KMS-11 (cell line): Measurements from ENCODE around the gene NSD1.
A peak's percentile ranks its signal among the peaks of the same experiment; 100 is the strongest.

Source experiments
- H2AFZ ChIP-seq: fragments of 200-600 bp; sonication (generic); 2 replicates; pipeline ENCODE4 v1.6.1; 2016; ENCODE audit warnings: antibody characterized with exemption, mixed run types, low read depth
- H3K27ac ChIP-seq: fragments of 200-600 bp; sonication (generic); 2 replicates; pipeline ENCODE4 v1.6.1; 2016; ENCODE audit warnings: mild to moderate bottlenecking, mixed run types
- H3K27me3 ChIP-seq: fragments of 200-600 bp; sonication (generic); 2 replicates; pipeline ENCODE4 v1.6.1; 2017; ENCODE audit warnings: mild to moderate bottlenecking, low read depth, mixed run types, moderate library complexity; ENCODE audit not compliant: insufficient read depth
- H3K36me3 ChIP-seq: fragments of 200-600 bp; sonication (generic); 2 replicates; pipeline ENCODE4 v1.6.1; 2017; ENCODE audit warnings: mild to moderate bottlenecking, mixed run types; ENCODE audit not compliant: insufficient read depth
- H3K4me1 ChIP-seq: fragments of 200-600 bp; sonication (generic); 2 replicates; pipeline ENCODE4 v1.6.1; 2016; ENCODE audit warnings: mild to moderate bottlenecking, low read depth, mixed run types; ENCODE audit not compliant: poor library complexity, severe bottlenecking
- H3K4me2 ChIP-seq: fragments of 200-600 bp; sonication (generic); 2 replicates; pipeline ENCODE4 v1.7.0; 2016; ENCODE audit warnings: mild to moderate bottlenecking, mixed run types
- H3K4me3 ChIP-seq: fragments of 200-600 bp; sonication (generic); IDR thresholded peaks from 2 replicates; pipeline ENCODE4 v1.6.1; 2017; ENCODE audit warnings: low read depth, low read length, mixed read lengths; ENCODE audit not compliant: insufficient read depth
- H3K79me2 ChIP-seq: fragments of 200-600 bp; sonication (generic); 2 replicates; pipeline ENCODE4 v1.6.1; 2016; ENCODE audit warnings: low read depth, mixed run types; ENCODE audit not compliant: insufficient read depth
- H3K9ac ChIP-seq: fragments of 200-600 bp; sonication (generic); 2 replicates; pipeline ENCODE4 v1.6.1; 2016; ENCODE audit warnings: mild to moderate bottlenecking, mixed run types
- H4K20me1 ChIP-seq: fragments of 200-600 bp; sonication (generic); 2 replicates; pipeline ENCODE4 v1.6.1; 2016; ENCODE audit warnings: mild to moderate bottlenecking, mixed run types; ENCODE audit not compliant: insufficient read depth
- CTCF ChIP-seq: fragments of 200-600 bp; sonication (generic); conservative IDR thresholded peaks from 2 replicates; pipeline ENCODE4 v1.6.1; 2017; ENCODE audit warnings: low read depth, mild to moderate bottlenecking, antibody characterized with exemption, low read length, moderate library complexity, mixed read lengths

NSD1 gene

GRCh38 chr5:177133096-177133852 lies at the start of gene NSD1:
Gene NSD1 (plus strand): TSS chr5:177133773. CDS start chr5:177135104, 1,331 bp downstream.
- peak within 1 kb of the TSS; percentile 48 for H3K27ac ChIP-seq
- no peak for TF ChIP-seq CTCF
- peaks cover 26% of the 10 kb centered on the region for H3K4me1 ChIP-seq
- no peaks in the 10 kb centered on the region for H3K27me3 ChIP-seq
- H3K4me3 ChIP-seq = no peak within 1 kb of the TSS
- H3K36me3 ChIP-seq = no peaks in the 10 kb centered on the region
- H3K4me2 ChIP-seq = peak within 1 kb of the TSS; percentile 91
- H3K9ac ChIP-seq = peak within 1 kb of the TSS; percentile 92
- H4K20me1 ChIP-seq = no peaks in the 10 kb centered on the region
- peak within 1 kb of the TSS; percentile 67 for H2AFZ ChIP-seq
- peaks cover 16% of the 10 kb centered on the region; the same call in 1 of the 2 replicates for H3K79me2 ChIP-seq

GRCh38 chr5:177084175-177084574 lies 49.4 kb upstream of the NSD1 start:
- no peaks in the 10 kb centered on the region for H3K79me2 ChIP-seq
- no peak overlapping the region for H3K27ac ChIP-seq
- H3K36me3 ChIP-seq = no peaks in the 10 kb centered on the region
- H3K27me3 ChIP-seq = no peaks in the 10 kb centered on the region
- TF ChIP-seq CTCF = no peak
- no peak overlapping the region for H3K4me2 ChIP-seq
- H3K4me1 ChIP-seq = peaks cover 3% of the 10 kb centered on the region
- no peak overlapping the region for H3K9ac ChIP-seq
- no peak overlapping the region for H3K4me3 ChIP-seq
- H4K20me1 ChIP-seq = no peaks in the 10 kb centered on the region
- H2AFZ ChIP-seq = no peak overlapping the region

DNA sequence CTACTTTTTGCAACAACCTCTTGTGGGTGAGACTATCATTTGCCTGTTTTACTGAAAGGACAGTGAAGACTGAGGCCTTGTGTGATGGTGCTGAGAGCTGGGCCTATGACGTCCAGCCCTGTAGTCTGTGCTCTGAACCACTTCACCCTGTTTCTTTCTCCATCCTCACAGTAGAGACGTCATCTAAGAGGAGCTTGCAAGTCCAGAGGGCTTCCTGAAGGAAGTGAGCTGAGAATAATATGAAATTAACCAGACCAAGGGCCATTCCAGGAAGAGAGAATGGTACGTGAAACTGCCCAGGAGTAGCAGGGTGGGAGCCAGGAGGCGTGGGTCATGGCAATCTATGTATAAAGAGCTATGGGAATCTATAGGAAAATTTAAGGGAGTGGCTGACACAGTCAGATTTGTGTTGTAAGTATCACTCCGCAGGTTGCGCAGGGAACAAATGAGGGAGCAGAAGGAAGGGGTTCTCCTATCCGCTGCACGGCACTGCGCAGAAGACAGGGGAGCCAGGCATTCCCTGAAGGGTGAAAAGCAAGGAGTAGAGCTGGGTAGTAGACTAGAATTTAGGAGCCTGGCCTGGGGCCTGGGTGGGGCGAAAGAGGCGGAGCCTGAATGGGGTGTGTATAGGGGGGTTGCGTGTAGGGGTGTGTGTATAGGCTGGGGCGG lies 47.5 kb upstream of the NSD1 start:
- Histone ChIP-seq H2AFZ (no peak overlapping the region), H3K9ac (no peak overlapping the region), H4K20me1 (no peaks in the 10 kb centered on the region), H3K4me2 (no peak overlapping the region), H3K36me3 (no peaks in the 10 kb centered on the region), H3K4me1 (peaks cover 3% of the 10 kb centered on the region), H3K27ac (no peak overlapping the region), H3K27me3 (no peaks in the 10 kb centered on the region), H3K4me3 (no peak overlapping the region), H3K79me2 (no peaks in the 10 kb centered on the region)
- TF ChIP-seq CTCF = no peak

GRCh38 chr5:177086654-177087397 lies 46.7 kb upstream of the NSD1 start, which contains the start of gene FGFR4:
Gene FGFR4 (plus strand): TSS chr5:177086915. CDS start chr5:177089603, 2,688 bp downstream.
- no peak within 1 kb of the TSS for H3K27ac ChIP-seq
- H3K9ac ChIP-seq = peak within 1 kb of the TSS; percentile 30; the same call in 1 of the 2 replicates
- H3K36me3 ChIP-seq = no peaks in the 10 kb centered on the region
- no peaks in the 10 kb centered on the region for H3K27me3 ChIP-seq
- H3K4me2 ChIP-seq = peak within 1 kb of the TSS; percentile 51; the same call in 1 of the 2 replicates
- H3K79me2 ChIP-seq = no peaks in the 10 kb centered on the region
- H4K20me1 ChIP-seq = no peaks in the 10 kb centered on the region
- H2AFZ ChIP-seq = peak within 1 kb of the TSS; percentile 57; the same call in 1 of the 2 replicates
- peaks cover 3% of the 10 kb centered on the region for H3K4me1 ChIP-seq
- no peak within 1 kb of the TSS for H3K4me3 ChIP-seq
- peak; percentile 58 for TF ChIP-seq CTCF
